Cerebellar cortex (tissue), 1 donor: Measurements from ENCODE around the gene AQP1.

ENCODE experiments used
- DNase-seq: peaks from one replicate; pipeline ENCODE4 v3.0.0-alpha.2; 2015; ENCODE audit warnings: low spot score

AQP1 gene

GRCh38 chr7:30935569-30935877 is 23.9 kb downstream of the AQP1 start:
- DNase-seq = no peak

GRCh38 chr7:30936650-30937245 is 25.1 kb downstream of the AQP1 start:
- DNase-seq = no peak

GRCh38 chr7:30937416-30937815 is 25.8 kb downstream of the AQP1 start:
- no peak for DNase-seq

- peak; percentile 76 for DNase-seq
These were observed 27.0 kb downstream of the AQP1 start for GRCh38 chr7:30938435-30939316.

GRCh38 chr7:30941582-30942323 is 30.1 kb downstream of the AQP1 start:
- DNase-seq = no peak

GRCh38 chr7:30950197-30950596 is 38.5 kb downstream of the AQP1 start:
- no peak for DNase-seq

GRCh38 chr7:30954914-30955313 is 43.3 kb downstream of the AQP1 start:
- DNase-seq = no peak

- no peak for DNase-seq
These were observed 45.1 kb downstream of the AQP1 start for GRCh38 chr7:30956704-30957103.

- DNase-seq = no peak
These were observed 52.2 kb downstream of the AQP1 start, which contains the start of gene GHRHR for GRCh38 chr7:30963842-30964241. Gene GHRHR, plus strand, starts transcription at chr7:30963953. Its CDS starts 116 bp downstream, at chr7:30964069.

GRCh38 chr7:30965372-30965771 is 53.7 kb downstream of the AQP1 start:
- no peak for DNase-seq

GRCh38 chr7:30965883-30966282 is 54.2 kb downstream of the AQP1 start:
- no peak for DNase-seq

- no peak for DNase-seq
These were observed 56.6 kb downstream of the AQP1 start for GRCh38 chr7:30968294-30968693.

- no peak for DNase-seq
These were observed 57.3 kb downstream of the AQP1 start for GRCh38 chr7:30968747-30969603.

GRCh38 chr7:30969604-30969970 is 57.9 kb downstream of the AQP1 start:
- DNase-seq = no peak

- DNase-seq = no peak
These were observed 58.4 kb downstream of the AQP1 start for GRCh38 chr7:30970074-30970473.

GRCh38 chr7:30970594-30971094 is 59.0 kb downstream of the AQP1 start:
- DNase-seq = no peak

GRCh38 chr7:30971440-30971839 is 59.8 kb downstream of the AQP1 start:
- DNase-seq = no peak

- no peak for DNase-seq
These were observed 60.3 kb downstream of the AQP1 start for GRCh38 chr7:30971840-30972563.

GRCh38 chr7:30973292-30973691 is 61.6 kb downstream of the AQP1 start:
- no peak for DNase-seq

- no peak for DNase-seq
These were observed 62.3 kb downstream of the AQP1 start for GRCh38 chr7:30973791-30974604.
